ENCODE results near the gene GNAZ. TPM values are rescaled to one million over a fixed set of nuclear protein-coding genes. Genes with fewer than 3 reads are reported as not detected.

Gene GNAZ
- total and polyA plus RNA-seq, 2 donors from 2014 or later = 3.7 to 5.7 TPM

DNA sequence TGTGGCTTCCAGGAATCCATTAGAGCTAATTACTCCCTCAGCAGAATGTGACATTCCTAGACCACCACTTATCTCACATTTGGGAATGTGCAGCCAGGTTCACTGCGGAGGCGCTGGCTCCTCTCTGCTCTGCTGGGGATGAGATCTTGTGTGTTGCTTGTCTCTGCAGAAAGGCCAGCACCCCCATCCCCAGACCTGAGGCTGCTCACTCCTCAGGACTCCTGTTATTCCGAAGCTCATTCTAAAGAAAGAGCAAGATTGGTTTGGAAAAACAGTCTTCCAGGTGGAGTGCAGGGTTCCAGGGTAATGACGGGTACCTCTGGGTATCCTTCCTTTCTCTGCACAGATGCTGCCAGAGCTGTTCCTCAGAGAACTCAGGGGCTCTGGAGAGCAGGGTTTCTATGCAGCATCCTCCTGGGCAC, 50.7 kb downstream of the GNAZ start:
- intact Hi-C loops (cut with DNase I) = loop anchor here (10.0 kb wide), 1 partner anchor 156 kb away; no protein-coding TSS in a partner anchor
- DNase-seq = no peak
- Histone ChIP-seq H3K4me3 (ENCODE audit: low read length in 3 of 3) (no peak overlapping the region), H3K9ac (ENCODE audit: low read length in 3 of 3) (no peak overlapping the region), H3K36me3 (ENCODE audit: control insufficient read depth in 2 of 3, insufficient read depth in 3 of 3, low read length in 3 of 3) (peaks cover 0 to 5% (median 0%) of the 10 kb centered on the region in 3 donors), H3K27me3 (ENCODE audit: control insufficient read depth, insufficient read depth, low read length) (no peaks in the 10 kb centered on the region), H3K4me1 (ENCODE audit: control insufficient read depth in 2 of 3, insufficient read depth in 2 of 3, low read depth in 1 of 3, low read length in 3 of 3) (no peaks in the 10 kb centered on the region), H3K9me3 (ENCODE audit: control insufficient read depth in 2 of 3, insufficient read depth in 1 of 3, low read length in 3 of 3) (no peaks in the 10 kb centered on the region), H3K27ac (ENCODE audit: low read depth in 2 of 2, low read length in 2 of 2) (no peak overlapping the region)
- TF ChIP-seq, protein P1, sequence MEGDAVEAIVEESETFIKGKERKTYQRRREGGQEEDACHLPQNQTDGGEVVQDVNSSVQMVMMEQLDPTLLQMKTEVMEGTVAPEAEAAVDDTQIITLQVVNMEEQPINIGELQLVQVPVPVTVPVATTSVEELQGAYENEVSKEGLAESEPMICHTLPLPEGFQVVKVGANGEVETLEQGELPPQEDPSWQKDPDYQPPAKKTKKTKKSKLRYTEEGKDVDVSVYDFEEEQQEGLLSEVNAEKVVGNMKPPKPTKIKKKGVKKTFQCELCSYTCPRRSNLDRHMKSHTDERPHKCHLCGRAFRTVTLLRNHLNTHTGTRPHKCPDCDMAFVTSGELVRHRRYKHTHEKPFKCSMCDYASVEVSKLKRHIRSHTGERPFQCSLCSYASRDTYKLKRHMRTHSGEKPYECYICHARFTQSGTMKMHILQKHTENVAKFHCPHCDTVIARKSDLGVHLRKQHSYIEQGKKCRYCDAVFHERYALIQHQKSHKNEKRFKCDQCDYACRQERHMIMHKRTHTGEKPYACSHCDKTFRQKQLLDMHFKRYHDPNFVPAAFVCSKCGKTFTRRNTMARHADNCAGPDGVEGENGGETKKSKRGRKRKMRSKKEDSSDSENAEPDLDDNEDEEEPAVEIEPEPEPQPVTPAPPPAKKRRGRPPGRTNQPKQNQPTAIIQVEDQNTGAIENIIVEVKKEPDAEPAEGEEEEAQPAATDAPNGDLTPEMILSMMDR (IDR thresholded peaks at IDR 0.05; ENCODE audit: borderline replicate concordance, extremely low read depth, insufficient read depth) = no peak
- no peak for FAIRE-seq

GRCh38 chr22:23121424-23121823, 51.1 kb downstream of the GNAZ start:
- no peaks in the 10 kb centered on the region for H3K4me1 ChIP-seq (ENCODE audit: control insufficient read depth in 2 of 3, insufficient read depth in 2 of 3, low read depth in 1 of 3, low read length in 3 of 3)
- no peaks in the 10 kb centered on the region for H3K9me3 ChIP-seq (ENCODE audit: control insufficient read depth in 2 of 3, insufficient read depth in 1 of 3, low read length in 3 of 3)
- TF ChIP-seq, protein P1 (IDR thresholded peaks at IDR 0.05; ENCODE audit: borderline replicate concordance, extremely low read depth, insufficient read depth) = no peak
- FAIRE-seq (no peak), DNase-seq (no peak)
- no peaks in the 10 kb centered on the region for H3K27me3 ChIP-seq (ENCODE audit: control insufficient read depth, insufficient read depth, low read length)
- no peak overlapping the region for H3K4me3 ChIP-seq (ENCODE audit: low read length in 3 of 3)
- H3K36me3 ChIP-seq (ENCODE audit: control insufficient read depth in 2 of 3, insufficient read depth in 3 of 3, low read length in 3 of 3) = peaks cover 0 to 5% (median 0%) of the 10 kb centered on the region in 3 donors
- no peak overlapping the region for H3K9ac ChIP-seq (ENCODE audit: low read length in 3 of 3)
- intact Hi-C loops (cut with DNase I) = loop anchor here (10.0 kb wide), 1 partner anchor 157 kb away; no protein-coding TSS in a partner anchor
- H3K27ac ChIP-seq (ENCODE audit: low read depth in 2 of 2, low read length in 2 of 2) = no peak overlapping the region

GRCh38 chr22:23122216-23122957, 52.1 kb downstream of the GNAZ start:
- Histone ChIP-seq H3K36me3 (ENCODE audit: control insufficient read depth in 2 of 3, insufficient read depth in 3 of 3, low read length in 3 of 3) (peaks cover 0 to 5% (median 0%) of the 10 kb centered on the region in 3 donors), H3K27me3 (ENCODE audit: control insufficient read depth, insufficient read depth, low read length) (no peaks in the 10 kb centered on the region), H3K9ac (ENCODE audit: low read length in 3 of 3) (no peak overlapping the region), H3K9me3 (ENCODE audit: control insufficient read depth in 2 of 3, insufficient read depth in 1 of 3, low read length in 3 of 3) (no peaks in the 10 kb centered on the region), H3K4me1 (ENCODE audit: control insufficient read depth in 2 of 3, insufficient read depth in 2 of 3, low read depth in 1 of 3, low read length in 3 of 3) (no peaks in the 10 kb centered on the region), H3K4me3 (ENCODE audit: low read length in 3 of 3) (no peak overlapping the region), H3K27ac (ENCODE audit: low read depth in 2 of 2, low read length in 2 of 2) (no peak overlapping the region)
- no peak for FAIRE-seq
- TF ChIP-seq, protein P1 (IDR thresholded peaks at IDR 0.05; ENCODE audit: borderline replicate concordance, extremely low read depth, insufficient read depth) = no peak
- peak in 1 of 5 donors; percentile 28 for DNase-seq
- intact Hi-C loops (cut with DNase I) = loop anchor here (10.0 kb wide), 1 partner anchor 158 kb away; no protein-coding TSS in a partner anchor
